Neural progenitor cell (in vitro differentiated cells): ENCODE results near the gene CREB3L4.

ENCODE experiments used
- EZH2 ChIP-seq: fragments of 200-600 bp; sonication (generic); IDR thresholded peaks from 2 replicates; pipeline ENCODE4 v1.6.1; 2017; ENCODE audit warnings: antibody characterized with exemption, mild to moderate bottlenecking, moderate library complexity
- EZH2phosphoT487 ChIP-seq: fragments of 200-600 bp; sonication (generic); IDR thresholded peaks from 2 replicates; pipeline ENCODE4 v1.6.1; 2017; ENCODE audit warnings: antibody characterized with exemption
- TF ChIP-seq, protein P1 (sequence below): fragments of 200-600 bp; sonication (generic); IDR thresholded peaks from 2 replicates; pipeline ENCODE4 v1.5.1; 2017; ENCODE audit warnings: antibody characterized with exemption, mild to moderate bottlenecking

DNA sequence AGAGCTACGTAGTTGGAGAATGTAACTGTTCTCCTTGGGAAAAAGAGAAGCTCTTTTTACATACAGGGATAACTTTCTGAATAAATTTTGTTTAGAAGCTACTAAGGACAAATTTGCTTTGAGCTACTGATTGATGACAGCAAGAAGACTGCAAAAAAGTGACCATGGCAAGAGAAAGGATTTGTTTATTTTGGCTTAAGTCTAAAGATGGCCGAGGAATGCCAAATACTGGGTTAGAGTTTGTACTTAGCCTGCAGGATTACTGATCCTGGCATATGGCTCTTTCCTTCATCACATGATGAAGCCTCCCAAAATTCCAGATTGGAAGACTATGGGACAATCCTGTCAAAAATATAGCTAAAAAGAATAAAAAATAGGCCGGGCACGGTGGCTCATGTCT lies 51.6 kb downstream of the CREB3L4 start:
- TF ChIP-seq, protein P1, sequence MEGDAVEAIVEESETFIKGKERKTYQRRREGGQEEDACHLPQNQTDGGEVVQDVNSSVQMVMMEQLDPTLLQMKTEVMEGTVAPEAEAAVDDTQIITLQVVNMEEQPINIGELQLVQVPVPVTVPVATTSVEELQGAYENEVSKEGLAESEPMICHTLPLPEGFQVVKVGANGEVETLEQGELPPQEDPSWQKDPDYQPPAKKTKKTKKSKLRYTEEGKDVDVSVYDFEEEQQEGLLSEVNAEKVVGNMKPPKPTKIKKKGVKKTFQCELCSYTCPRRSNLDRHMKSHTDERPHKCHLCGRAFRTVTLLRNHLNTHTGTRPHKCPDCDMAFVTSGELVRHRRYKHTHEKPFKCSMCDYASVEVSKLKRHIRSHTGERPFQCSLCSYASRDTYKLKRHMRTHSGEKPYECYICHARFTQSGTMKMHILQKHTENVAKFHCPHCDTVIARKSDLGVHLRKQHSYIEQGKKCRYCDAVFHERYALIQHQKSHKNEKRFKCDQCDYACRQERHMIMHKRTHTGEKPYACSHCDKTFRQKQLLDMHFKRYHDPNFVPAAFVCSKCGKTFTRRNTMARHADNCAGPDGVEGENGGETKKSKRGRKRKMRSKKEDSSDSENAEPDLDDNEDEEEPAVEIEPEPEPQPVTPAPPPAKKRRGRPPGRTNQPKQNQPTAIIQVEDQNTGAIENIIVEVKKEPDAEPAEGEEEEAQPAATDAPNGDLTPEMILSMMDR, result no peak
- no peak for TF ChIP-seq EZH2
- TF ChIP-seq EZH2phosphoT487, result no peak
